Loucy (cell line): ENCODE measurements around the gene MDGA2.

Experiments used
- EZH2phosphoT487 ChIP-seq: fragments of 200-600 bp; IDR thresholded peaks from 2 replicates; pipeline ENCODE4 v1.6.1; 2018; ENCODE audit warnings: antibody characterized with exemption, mild to moderate bottlenecking, moderate library complexity, borderline replicate concordance
- TF ChIP-seq, protein P1 (sequence below): fragments of 200-600 bp; sonication (generic); conservative IDR thresholded peaks from 2 replicates; pipeline ENCODE4 v1.5.1; 2014; ENCODE audit warnings: mild to moderate bottlenecking, antibody characterized with exemption, low read length

DNA sequence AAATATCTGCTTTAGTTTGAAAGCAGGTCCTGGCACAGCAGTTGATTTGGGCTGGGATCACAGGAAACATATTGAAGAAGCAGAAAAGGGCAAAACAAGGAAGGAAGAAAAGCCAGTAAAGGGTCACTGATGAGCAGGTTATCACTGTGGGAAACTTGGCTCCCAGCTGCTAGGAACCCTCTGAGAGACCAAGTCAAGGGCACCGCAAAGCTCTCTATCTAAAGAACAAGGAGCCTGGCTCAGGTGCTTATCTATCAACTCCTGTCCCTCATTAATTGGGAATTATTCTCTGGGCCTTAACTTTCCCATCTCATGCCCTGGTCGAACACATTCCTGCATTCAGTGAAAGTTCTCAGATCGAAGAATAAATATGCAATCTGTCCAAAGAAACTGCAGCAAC lies 572.9 kb downstream of the MDGA2 start:
- TF ChIP-seq, protein P1, sequence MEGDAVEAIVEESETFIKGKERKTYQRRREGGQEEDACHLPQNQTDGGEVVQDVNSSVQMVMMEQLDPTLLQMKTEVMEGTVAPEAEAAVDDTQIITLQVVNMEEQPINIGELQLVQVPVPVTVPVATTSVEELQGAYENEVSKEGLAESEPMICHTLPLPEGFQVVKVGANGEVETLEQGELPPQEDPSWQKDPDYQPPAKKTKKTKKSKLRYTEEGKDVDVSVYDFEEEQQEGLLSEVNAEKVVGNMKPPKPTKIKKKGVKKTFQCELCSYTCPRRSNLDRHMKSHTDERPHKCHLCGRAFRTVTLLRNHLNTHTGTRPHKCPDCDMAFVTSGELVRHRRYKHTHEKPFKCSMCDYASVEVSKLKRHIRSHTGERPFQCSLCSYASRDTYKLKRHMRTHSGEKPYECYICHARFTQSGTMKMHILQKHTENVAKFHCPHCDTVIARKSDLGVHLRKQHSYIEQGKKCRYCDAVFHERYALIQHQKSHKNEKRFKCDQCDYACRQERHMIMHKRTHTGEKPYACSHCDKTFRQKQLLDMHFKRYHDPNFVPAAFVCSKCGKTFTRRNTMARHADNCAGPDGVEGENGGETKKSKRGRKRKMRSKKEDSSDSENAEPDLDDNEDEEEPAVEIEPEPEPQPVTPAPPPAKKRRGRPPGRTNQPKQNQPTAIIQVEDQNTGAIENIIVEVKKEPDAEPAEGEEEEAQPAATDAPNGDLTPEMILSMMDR = no peak
- no peak for TF ChIP-seq EZH2phosphoT487
